Vagina (tissue), 2 donors: ENCODE data around the gene CREB5.

Experiments
- POLR2A ChIP-seq, 2 donors: fragments of 450-650 bp; IDR thresholded peaks; one replicate each; pipeline ENCODE4 v1.6.1; 2017; ENCODE audit warnings: antibody characterized with exemption in 2 of 2, mild to moderate bottlenecking in 2 of 2, moderate library complexity in 2 of 2
- POLR2AphosphoS5 ChIP-seq, 2 donors: sonication (generic); formaldehyde crosslinking; IDR thresholded peaks; one replicate each; pipeline ENCODE4 v1.9.0; 2017; ENCODE audit warnings: antibody characterized with exemption in 2 of 2, mild to moderate bottlenecking in 2 of 2, low read depth in 1 of 2; ENCODE audit not compliant: insufficient read depth in 1 of 2
- TF ChIP-seq, protein P1 (sequence below), 3 experiments: fragments of 450-650 bp in 2 of 3; fragments of 200-600 bp in 1 of 3; sonication (generic) in 1 of 3; IDR thresholded peaks; one replicate each; pipeline ENCODE4 v1.5.1; 2017 to 2019; ENCODE audit warnings: antibody characterized with exemption in 3 of 3, mild to moderate bottlenecking in 2 of 3, moderate library complexity in 2 of 3

DNA sequence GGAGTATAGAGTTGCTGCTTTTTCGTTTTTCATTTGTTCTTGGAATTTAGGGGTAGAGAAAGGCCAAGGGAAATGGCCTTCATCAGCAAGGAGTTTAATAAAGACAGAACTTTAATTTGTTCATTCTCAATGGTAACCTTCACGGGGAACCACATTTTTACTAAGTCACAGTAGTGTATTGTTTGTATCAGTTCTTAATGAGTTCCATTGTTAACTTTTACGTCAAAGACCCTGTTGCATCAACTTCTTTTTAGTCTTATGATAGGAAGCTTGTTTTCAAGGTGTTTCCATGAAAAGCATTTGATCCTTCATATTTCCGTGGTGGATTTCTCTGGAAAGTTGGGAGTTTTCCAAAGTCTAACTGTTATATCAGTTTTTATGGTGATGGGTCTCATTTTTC is 169.9 kb downstream of the CREB5 start:
- TF ChIP-seq POLR2A (IDR thresholded peaks at IDR 0.05) (no peak), POLR2AphosphoS5 (IDR thresholded peaks at IDR 0.05; ENCODE audit: insufficient read depth in 1 of 2, low read depth in 1 of 2) (no peak)
- TF ChIP-seq, protein P1, sequence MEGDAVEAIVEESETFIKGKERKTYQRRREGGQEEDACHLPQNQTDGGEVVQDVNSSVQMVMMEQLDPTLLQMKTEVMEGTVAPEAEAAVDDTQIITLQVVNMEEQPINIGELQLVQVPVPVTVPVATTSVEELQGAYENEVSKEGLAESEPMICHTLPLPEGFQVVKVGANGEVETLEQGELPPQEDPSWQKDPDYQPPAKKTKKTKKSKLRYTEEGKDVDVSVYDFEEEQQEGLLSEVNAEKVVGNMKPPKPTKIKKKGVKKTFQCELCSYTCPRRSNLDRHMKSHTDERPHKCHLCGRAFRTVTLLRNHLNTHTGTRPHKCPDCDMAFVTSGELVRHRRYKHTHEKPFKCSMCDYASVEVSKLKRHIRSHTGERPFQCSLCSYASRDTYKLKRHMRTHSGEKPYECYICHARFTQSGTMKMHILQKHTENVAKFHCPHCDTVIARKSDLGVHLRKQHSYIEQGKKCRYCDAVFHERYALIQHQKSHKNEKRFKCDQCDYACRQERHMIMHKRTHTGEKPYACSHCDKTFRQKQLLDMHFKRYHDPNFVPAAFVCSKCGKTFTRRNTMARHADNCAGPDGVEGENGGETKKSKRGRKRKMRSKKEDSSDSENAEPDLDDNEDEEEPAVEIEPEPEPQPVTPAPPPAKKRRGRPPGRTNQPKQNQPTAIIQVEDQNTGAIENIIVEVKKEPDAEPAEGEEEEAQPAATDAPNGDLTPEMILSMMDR (IDR thresholded peaks at IDR 0.05), result no peak
